Stromal cell of bone marrow (primary cell): ENCODE data around the gene PEAR1.

Experiments
- DNase-seq: peaks from one replicate; pipeline ENCODE4 v3.0.0-alpha.2; 2012; ENCODE audit warnings: low read depth

PEAR1 gene

GRCh38 chr1:156859523-156860112 lies 33.9 kb upstream of the PEAR1 start:
- no peak for DNase-seq

- DNase-seq: no peak
Measured at GRCh38 chr1:156860113-156860627, 33.3 kb upstream of the PEAR1 start.

- no peak for DNase-seq
Measured at GRCh38 chr1:156860628-156861423, 32.7 kb upstream of the PEAR1 start, which contains the start of gene NTRK1. TSS of gene NTRK1 (plus strand) at chr1:156860865. CDS start at chr1:156860935, 70 bp downstream.

GRCh38 chr1:156862584-156862983 lies 30.9 kb upstream of the PEAR1 start:
- no peak for DNase-seq

- DNase-seq: no peak
Measured at GRCh38 chr1:156862997-156863599, 30.4 kb upstream of the PEAR1 start.

- DNase-seq: no peak
Measured at GRCh38 chr1:156863631-156864030, 29.9 kb upstream of the PEAR1 start.

- DNase-seq: no peak
Measured at GRCh38 chr1:156864796-156865195, 28.7 kb upstream of the PEAR1 start.

GRCh38 chr1:156865258-156865657 lies 28.3 kb upstream of the PEAR1 start:
- no peak for DNase-seq

- DNase-seq: no peak
Measured at GRCh38 chr1:156865865-156866248, 27.7 kb upstream of the PEAR1 start.

GRCh38 chr1:156866249-156866909 lies 27.1 kb upstream of the PEAR1 start:
- no peak for DNase-seq

- no peak for DNase-seq
Measured at GRCh38 chr1:156868341-156868740, 25.2 kb upstream of the PEAR1 start.

GRCh38 chr1:156869455-156869854 lies 24.1 kb upstream of the PEAR1 start:
- no peak for DNase-seq

- DNase-seq: no peak
Measured at GRCh38 chr1:156873659-156874058, 19.9 kb upstream of the PEAR1 start.

GRCh38 chr1:156874142-156874541 lies 19.4 kb upstream of the PEAR1 start:
- no peak for DNase-seq

GRCh38 chr1:156874572-156875340 lies 18.8 kb upstream of the PEAR1 start:
- DNase-seq: no peak

- no peak for DNase-seq
Measured at GRCh38 chr1:156875341-156875615, 18.2 kb upstream of the PEAR1 start.

GRCh38 chr1:156876281-156876680 lies 17.2 kb upstream of the PEAR1 start:
- DNase-seq: no peak

- DNase-seq: no peak
Measured at GRCh38 chr1:156877433-156878170, 15.9 kb upstream of the PEAR1 start.

- DNase-seq: no peak
Measured at GRCh38 chr1:156879876-156880275, 13.6 kb upstream of the PEAR1 start.

- DNase-seq: no peak
Measured at GRCh38 chr1:156880473-156880872, 13.0 kb upstream of the PEAR1 start.

GRCh38 chr1:156881101-156881500 lies 12.4 kb upstream of the PEAR1 start:
- DNase-seq: no peak
